ES-I3 (cell line): ENCODE results near the gene CAPN11.
"Not testable (repeated sequence)": the region's sequence is repeated elsewhere in the genome, so short reads cannot be mapped to it uniquely, and the experiment has no call there.

Experiments
- H3K36me3 ChIP-seq: 2 replicates; pipeline ENCODE4 v1.6.1; 2013; ENCODE audit warnings: mild to moderate bottlenecking, low read length, control low read depth, moderate library complexity; ENCODE audit not compliant: insufficient read depth
- H3K4me1 ChIP-seq: 2 replicates; pipeline ENCODE4 v1.6.1; 2013; ENCODE audit warnings: mild to moderate bottlenecking, control low read depth, low read length; ENCODE audit not compliant: insufficient read depth
- H3K9ac ChIP-seq: 2 replicates; pipeline ENCODE4 v1.6.1; 2013; ENCODE audit warnings: low read depth, mild to moderate bottlenecking, low read length, moderate library complexity
- H3K9me3 ChIP-seq: 2 replicates; pipeline ENCODE4 v1.6.1; 2013; ENCODE audit warnings: mild to moderate bottlenecking, low read length, moderate library complexity; ENCODE audit not compliant: control insufficient read depth, insufficient read depth

The CAPN11 gene

GRCh38 chr6:44177691-44178423, 19.2 kb downstream of the CAPN11 start:
- no peaks in the 10 kb centered on the region for H3K9me3 ChIP-seq
- no peaks in the 10 kb centered on the region for H3K36me3 ChIP-seq
- peaks cover 15% of the 10 kb centered on the region; the same call in 1 of the 2 replicates for H3K4me1 ChIP-seq
- no peak overlapping the region for H3K9ac ChIP-seq

- Histone ChIP-seq H3K36me3 (no peaks in the 10 kb centered on the region), H3K9ac (no peak overlapping the region), H3K9me3 (no peaks in the 10 kb centered on the region), H3K4me1 (peaks cover 17% of the 10 kb centered on the region)
Measured at GRCh38 chr6:44178424-44179071, 19.9 kb downstream of the CAPN11 start.

- no peak overlapping the region for H3K9ac ChIP-seq
Measured at GRCh38 chr6:44179072-44179536, 20.5 kb downstream of the CAPN11 start.

GRCh38 chr6:44179648-44180047, 21.0 kb downstream of the CAPN11 start:
- H3K9me3 ChIP-seq, result no peaks in the 10 kb centered on the region
- H3K36me3 ChIP-seq, result no peaks in the 10 kb centered on the region
- no peak overlapping the region for H3K9ac ChIP-seq
- H3K4me1 ChIP-seq, result peaks cover 22% of the 10 kb centered on the region

More at GRCh38 chr6:44179072-44179536, 20.5 kb downstream of the CAPN11 start:
- H3K9me3 ChIP-seq, result no peaks in the 10 kb centered on the region
- no peaks in the 10 kb centered on the region for H3K36me3 ChIP-seq
- H3K4me1 ChIP-seq, result peaks cover 22% of the 10 kb centered on the region

GRCh38 chr6:44180406-44180805, 21.8 kb downstream of the CAPN11 start:
- H3K4me1 ChIP-seq, result peaks cover 22% of the 10 kb centered on the region
- no peak overlapping the region for H3K9ac ChIP-seq
- no peaks in the 10 kb centered on the region for H3K36me3 ChIP-seq
- H3K9me3 ChIP-seq, result no peaks in the 10 kb centered on the region

- no peaks in the 10 kb centered on the region for H3K36me3 ChIP-seq
- no peak overlapping the region for H3K9ac ChIP-seq
- H3K9me3 ChIP-seq, result no peaks in the 10 kb centered on the region
- peaks cover 23% of the 10 kb centered on the region for H3K4me1 ChIP-seq
Measured at GRCh38 chr6:44180886-44181285, 22.3 kb downstream of the CAPN11 start.

GRCh38 chr6:44181784-44182183, 23.2 kb downstream of the CAPN11 start:
- not testable (repeated sequence) for H3K9me3 ChIP-seq, H3K36me3 ChIP-seq, H3K9ac ChIP-seq
- peaks cover 23% of the 10 kb centered on the region for H3K4me1 ChIP-seq

- Histone ChIP-seq H3K9ac (no peak overlapping the region), H3K9me3 (no peaks in the 10 kb centered on the region)
Measured at GRCh38 chr6:44182911-44183390, 24.3 kb downstream of the CAPN11 start.

GRCh38 chr6:44183783-44184182, 25.2 kb downstream of the CAPN11 start:
- Histone ChIP-seq H3K9ac (no peak overlapping the region), H3K9me3 (no peaks in the 10 kb centered on the region), H3K4me1 (peaks cover 20% of the 10 kb centered on the region), H3K36me3 (no peaks in the 10 kb centered on the region)

More at GRCh38 chr6:44182911-44183390, 24.3 kb downstream of the CAPN11 start:
- no peaks in the 10 kb centered on the region for H3K36me3 ChIP-seq
- peaks cover 20% of the 10 kb centered on the region for H3K4me1 ChIP-seq

- H3K9ac ChIP-seq, H3K36me3 ChIP-seq, H3K9me3 ChIP-seq: not testable (repeated sequence)
- peaks cover 20% of the 10 kb centered on the region for H3K4me1 ChIP-seq
Measured at GRCh38 chr6:44185356-44185755, 26.7 kb downstream of the CAPN11 start.

- Histone ChIP-seq H3K4me1 (peaks cover 20% of the 10 kb centered on the region), H3K9me3 (no peaks in the 10 kb centered on the region), H3K9ac (no peak overlapping the region), H3K36me3 (no peaks in the 10 kb centered on the region)
Measured at GRCh38 chr6:44185953-44186634, 27.5 kb downstream of the CAPN11 start.

- Histone ChIP-seq H3K9me3 (no peaks in the 10 kb centered on the region), H3K9ac (no peak overlapping the region), H3K4me1 (peaks cover 20% of the 10 kb centered on the region), H3K36me3 (no peaks in the 10 kb centered on the region)
Measured at GRCh38 chr6:44186635-44187025, 28.0 kb downstream of the CAPN11 start.

GRCh38 chr6:44188819-44189218, 30.2 kb downstream of the CAPN11 start:
- Histone ChIP-seq H3K4me1 (peaks cover 25% of the 10 kb centered on the region), H3K9me3 (no peaks in the 10 kb centered on the region), H3K36me3 (no peaks in the 10 kb centered on the region), H3K9ac (no peak overlapping the region)

GRCh38 chr6:44189257-44189656, 30.6 kb downstream of the CAPN11 start:
- no peak overlapping the region for H3K9ac ChIP-seq
- peaks cover 22% of the 10 kb centered on the region for H3K4me1 ChIP-seq
- H3K9me3 ChIP-seq, result no peaks in the 10 kb centered on the region
- no peaks in the 10 kb centered on the region for H3K36me3 ChIP-seq
